Smooth muscle cell of the brain vasculature (primary cell): ENCODE results near the gene AGPAT1.
A peak's percentile ranks its signal among the peaks of the same experiment; 100 is the strongest.
"Not testable (repeated sequence)": the region's sequence is repeated elsewhere in the genome, so short reads cannot be mapped to it uniquely, and the experiment has no call there.

ENCODE experiments used
- DNase-seq: peaks from one replicate; pipeline ENCODE4 v3.0.0-alpha.2; 2012; ENCODE audit warnings: low read depth, low spot score

The AGPAT1 gene, protein sequence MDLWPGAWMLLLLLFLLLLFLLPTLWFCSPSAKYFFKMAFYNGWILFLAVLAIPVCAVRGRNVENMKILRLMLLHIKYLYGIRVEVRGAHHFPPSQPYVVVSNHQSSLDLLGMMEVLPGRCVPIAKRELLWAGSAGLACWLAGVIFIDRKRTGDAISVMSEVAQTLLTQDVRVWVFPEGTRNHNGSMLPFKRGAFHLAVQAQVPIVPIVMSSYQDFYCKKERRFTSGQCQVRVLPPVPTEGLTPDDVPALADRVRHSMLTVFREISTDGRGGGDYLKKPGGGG

DNA sequence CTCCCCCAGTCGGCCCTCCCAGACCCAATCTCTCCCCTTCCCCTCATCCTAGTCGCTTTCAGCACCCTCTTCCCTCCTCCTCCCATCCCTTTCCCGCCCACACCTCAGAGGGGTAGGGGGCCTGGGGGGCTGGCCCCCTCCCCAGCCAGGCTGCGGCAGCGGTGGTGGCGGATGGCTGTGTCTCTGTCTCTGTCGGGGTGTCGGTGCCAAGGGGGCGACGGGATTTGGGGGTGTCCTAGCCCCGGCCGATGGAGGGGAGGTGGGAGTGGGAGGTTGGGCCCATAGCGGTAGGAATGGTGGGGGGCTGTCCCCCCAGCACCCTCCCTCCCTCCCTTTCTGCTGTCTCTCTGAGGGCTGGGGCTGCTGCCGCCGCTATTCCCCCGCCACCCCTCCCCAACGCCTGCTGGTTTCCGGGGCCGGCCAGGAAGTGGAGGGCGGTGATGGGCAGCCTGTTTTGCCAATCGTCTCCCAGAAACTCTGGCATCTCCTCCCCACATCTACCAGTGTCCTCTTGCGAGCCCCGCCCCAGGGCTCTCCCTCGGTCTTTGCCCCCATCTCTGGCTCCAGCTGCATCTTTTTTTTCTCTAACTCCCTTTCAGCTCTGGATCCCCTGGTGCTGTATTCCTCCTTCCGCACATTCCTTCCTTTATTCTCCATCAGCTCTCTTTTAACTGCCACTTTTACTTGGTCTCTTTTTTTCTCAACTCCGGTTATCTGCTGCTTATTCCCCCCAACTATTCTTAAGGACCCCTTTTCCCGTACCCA, at the start of gene AGPAT1:
Gene AGPAT1, minus strand, starts transcription at position 374 of the 765 bp plus-strand sequence. CDS start 4,588 bp downstream, outside the sequence.
- peak; percentile 90 for DNase-seq

GRCh38 chr6:32224696-32225095, 48.8 kb upstream of the AGPAT1 start:
- DNase-seq: no peak

- no peak for DNase-seq
Measured at GRCh38 chr6:32223258-32224235, 47.7 kb upstream of the AGPAT1 start, which contains the start of gene NOTCH4. TSS of gene NOTCH4 (minus strand) at chr6:32224067. CDS start at chr6:32223928, 139 bp downstream.

DNA sequence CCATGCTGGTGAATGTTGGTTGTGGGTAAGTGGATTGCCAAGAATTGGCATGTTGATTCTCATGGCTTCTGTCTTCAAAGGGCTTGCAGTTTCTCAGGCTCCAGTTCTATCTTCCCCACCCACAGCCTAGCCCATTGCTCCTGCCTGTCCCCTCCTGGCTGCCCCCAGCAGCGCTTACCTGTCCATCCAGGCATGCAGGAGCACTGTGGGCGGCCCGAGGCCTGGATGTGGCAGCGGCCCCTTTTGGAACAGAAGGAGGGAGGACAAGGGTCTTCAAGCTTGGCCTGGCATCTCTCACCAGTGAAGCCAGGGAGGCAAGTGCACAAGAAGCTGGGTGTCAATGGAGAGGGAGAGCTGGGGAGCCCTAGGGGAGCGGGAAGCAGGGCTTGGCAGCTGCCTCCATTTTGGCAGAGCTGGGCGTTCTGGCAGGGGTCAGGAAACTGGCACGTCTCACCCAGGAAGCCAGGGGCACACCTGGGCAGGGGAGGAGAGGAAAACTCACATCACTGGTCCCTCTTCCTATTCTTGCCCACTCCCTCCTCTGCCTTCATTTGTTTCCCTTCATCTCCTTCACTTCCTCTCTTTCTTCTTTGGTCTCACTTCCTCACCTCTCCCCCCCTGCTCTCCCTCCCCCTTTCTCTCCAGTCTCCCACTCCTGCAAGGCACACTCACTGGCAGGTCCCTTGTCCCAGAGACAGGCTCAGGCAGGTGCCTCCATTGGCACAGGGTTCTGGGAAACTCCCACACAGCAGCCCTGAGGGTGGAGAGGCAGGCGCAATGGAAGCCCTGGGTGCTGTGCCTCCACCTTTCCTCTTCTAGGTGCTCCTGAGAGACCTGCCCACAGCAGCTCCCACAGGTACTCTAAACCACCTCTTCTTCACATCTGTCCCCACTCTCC, 46.7 kb upstream of the AGPAT1 start:
- no peak for DNase-seq

- DNase-seq: no peak
Measured at GRCh38 chr6:32220021-32220420, 44.1 kb upstream of the AGPAT1 start.

DNA sequence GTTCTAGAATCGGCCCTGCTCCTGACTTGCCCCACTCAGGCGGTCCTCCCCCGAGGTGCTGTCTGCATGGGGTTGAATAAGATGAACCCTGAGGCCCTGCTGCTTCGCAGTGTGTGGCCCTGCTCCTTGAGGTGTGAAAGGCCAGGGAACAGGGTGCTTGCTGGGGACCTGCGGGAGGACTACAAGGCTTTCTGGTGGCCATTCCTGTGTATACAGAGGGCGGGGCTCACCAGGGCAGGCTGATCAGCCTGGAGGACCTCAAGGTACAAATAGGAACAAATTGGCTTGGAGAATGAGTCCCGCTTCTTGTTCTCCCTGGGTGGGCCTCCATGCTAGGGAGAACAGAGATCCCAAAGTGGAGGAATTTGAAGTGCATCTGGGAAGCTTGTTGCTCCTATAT, 42.3 kb upstream of the AGPAT1 start:
- no peak for DNase-seq

DNA sequence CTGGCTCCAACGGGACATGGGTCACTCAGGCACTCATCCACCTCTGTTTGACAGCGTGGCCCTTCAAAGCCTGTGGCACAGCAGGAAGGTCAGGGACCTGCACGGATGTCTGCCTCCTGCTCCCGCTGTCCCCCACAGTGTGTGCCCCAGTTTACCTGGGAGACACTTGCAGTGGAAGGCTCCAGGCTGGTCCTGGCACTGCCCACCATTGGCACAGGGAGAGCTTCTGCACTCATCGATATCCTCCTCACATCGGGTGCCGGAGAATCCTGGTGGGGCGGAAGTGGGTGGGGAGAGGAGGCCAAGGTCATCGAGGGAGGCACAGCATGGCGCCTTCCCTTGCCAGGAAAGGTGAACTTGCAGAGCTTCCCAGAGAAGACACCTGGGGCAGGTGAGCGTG, 41.1 kb upstream of the AGPAT1 start:
- DNase-seq: no peak

DNA sequence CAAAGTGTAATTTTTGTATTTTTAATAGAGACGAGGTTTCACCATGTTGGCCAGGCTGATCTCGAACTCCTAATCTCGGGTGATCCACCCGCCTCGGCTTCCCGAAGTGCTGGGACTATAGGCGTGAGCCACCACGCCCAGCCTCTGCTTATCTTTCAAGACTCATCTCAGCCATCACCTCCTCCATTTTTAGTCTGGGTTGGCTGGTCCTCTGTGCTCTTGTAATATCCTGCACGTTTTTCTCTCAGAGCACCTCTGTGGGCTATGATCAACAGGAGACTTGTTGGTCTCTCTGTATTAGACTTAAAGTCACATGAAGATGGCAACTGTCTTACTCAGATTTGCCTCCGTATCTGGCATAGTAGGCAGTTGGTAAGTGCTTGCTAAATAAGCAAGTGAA, 40.4 kb upstream of the AGPAT1 start:
- DNase-seq: no peak

DNA sequence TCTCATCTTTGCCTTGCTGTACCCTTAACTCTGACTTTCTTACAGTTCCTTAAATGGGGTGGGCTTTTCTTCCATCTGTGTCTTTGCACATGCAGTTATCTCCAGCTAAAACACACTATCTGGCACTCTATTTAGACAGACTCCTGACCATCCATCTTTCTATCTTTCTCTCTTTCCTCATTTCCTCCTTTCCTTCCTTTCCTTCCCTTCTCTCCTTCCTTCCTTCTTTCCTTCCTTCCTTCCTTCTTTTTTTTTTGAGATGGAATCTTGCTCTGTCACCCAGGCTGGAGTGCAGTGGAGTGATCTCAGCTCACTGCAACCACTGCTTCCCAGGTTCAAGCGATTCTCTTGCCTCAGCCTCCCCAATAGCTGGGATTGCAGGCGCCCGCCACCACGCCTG, 39.7 kb upstream of the AGPAT1 start:
- no peak for DNase-seq

DNA sequence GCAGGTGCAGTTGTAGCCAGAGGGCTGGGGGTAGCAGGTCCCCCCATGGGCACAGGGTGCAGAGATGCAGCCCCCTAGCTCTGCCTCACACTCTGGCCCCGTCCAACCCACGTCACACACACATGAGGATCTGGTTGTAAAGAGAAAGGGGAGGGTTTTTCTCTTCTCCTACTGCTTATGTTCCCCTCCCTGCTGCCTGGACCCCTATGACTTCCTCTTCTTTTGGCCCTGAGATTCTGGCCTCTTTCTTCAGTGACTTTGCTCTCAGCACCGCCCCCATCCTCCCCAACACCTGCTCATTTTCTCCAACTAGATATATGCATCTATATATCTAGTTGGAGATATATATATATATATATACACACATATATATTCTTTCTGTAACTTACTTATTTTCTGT, 38.2 kb upstream of the AGPAT1 start:
- no peak for DNase-seq

DNA sequence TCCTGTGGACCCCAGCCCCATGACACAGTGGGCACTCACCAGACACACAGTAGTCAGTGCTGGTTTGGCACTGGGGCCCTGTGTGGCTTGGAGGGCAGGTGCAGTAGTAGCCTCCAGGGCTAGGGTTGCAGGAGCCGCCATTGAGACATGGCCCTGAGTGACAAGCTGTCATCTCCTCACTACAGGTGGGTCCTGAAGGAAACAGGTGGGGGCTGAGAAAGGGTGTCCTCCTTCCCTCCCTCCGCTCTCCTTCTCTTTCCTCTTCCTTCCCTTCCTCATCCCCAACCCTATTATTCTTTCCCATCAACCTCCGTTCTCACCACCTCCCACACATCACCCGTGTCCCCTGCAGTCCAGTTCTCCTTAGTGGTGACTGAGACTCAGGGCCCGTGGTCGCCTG, 37.8 kb upstream of the AGPAT1 start:
- DNase-seq: no peak

GRCh38 chr6:32212076-32212760, 36.3 kb upstream of the AGPAT1 start:
- no peak for DNase-seq

DNA sequence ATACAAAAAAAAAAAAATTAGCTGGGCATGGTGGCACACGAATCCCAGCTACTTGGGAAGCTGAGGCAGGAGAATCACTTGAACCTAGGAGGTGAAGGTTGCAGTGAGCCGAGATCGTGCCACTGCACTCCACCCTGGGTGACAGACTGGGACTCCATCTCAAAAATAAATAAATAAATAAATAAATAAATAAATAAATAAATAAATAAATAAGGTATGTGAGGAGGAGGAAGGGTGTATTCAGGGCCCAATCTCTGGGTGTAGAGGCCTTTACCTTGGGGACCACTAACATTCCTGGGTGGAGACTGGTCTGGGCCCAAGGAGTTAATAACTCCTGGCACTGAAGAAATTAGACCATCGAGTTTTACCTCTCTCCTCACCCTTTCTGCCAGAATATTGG, 35.5 kb upstream of the AGPAT1 start:
- DNase-seq: not testable (repeated sequence)

- DNase-seq: no peak
Measured at GRCh38 chr6:32210191-32210601, 34.3 kb upstream of the AGPAT1 start.

DNA sequence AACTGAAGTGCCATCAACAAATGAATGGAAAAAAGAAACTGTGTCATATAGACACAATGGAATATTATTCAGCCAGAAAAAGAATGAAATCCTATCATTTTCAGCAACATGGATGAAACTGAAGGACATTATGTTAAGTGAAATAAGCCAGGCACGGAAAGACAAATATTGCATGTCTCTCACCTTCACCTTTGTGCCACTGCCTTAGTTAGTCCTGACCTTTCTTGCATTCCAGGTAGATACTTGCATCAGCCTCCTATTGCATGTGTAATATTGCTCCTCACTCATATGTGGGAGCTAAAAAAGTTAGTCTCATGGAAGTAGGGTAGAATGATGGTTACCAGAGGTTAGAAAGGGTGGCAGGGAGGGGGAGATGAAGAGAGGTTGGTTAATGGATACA, 33.1 kb upstream of the AGPAT1 start:
- DNase-seq: no peak

- no peak for DNase-seq
Measured at GRCh38 chr6:32204268-32204715, 28.4 kb upstream of the AGPAT1 start.

GRCh38 chr6:32203426-32204267, 27.8 kb upstream of the AGPAT1 start:
- no peak for DNase-seq

DNA sequence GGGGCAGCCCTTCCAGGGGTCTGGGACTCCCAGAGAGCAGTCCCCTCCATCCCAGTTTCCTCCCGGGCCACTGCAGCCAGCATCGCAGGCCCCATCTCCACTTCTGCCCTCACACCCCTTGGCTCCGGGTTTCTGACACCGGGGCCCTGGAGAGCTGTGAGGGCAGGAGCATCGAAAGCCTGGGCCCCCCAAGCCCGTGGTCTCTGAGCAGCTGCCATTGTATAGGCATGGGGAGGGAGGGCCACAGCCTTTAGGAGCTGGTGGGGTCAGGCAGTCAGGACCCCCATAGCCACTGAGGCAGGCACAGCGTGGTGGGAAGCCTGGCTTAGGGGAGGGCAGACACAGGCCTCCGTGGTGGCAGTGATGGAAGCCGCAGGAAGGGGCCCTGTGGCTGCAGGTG, 26.3 kb upstream of the AGPAT1 start:
- no peak for DNase-seq
